Astrocyte (in vitro differentiated cells and primary cell): Measurements from ENCODE around the gene ANO8.

Source experiments
- CTCF ChIP-seq: IDR thresholded peaks from 2 replicates; pipeline ENCODE4 v1.5.1; 2011; ENCODE audit warnings: low read depth, mild to moderate bottlenecking, inconsistent platforms, low read length, moderate library complexity; ENCODE audit not compliant: insufficient read depth
- EZH2 ChIP-seq: IDR thresholded peaks from 2 replicates; pipeline ENCODE4 v1.6.1; 2012; ENCODE audit warnings: mild to moderate bottlenecking, low read length, inconsistent platforms; ENCODE audit not compliant: insufficient read depth

- TF ChIP-seq CTCF (no peak), EZH2 (no peak)
These were observed 8.6 kb downstream of the ANO8 start for GRCh38 chr19:17325881-17326594.
